ENCODE data around the gene MRPL53. TPM values are rescaled to one million over a fixed set of nuclear protein-coding genes. Genes with fewer than 3 reads are reported as not detected.

The MRPL53 gene
- total RNA-seq, 2 donors from 2014 or later, result 50.9 to 62.7 TPM

- Mint-ChIP-seq H3K36me3 (ENCODE audit: low read depth) (peaks cover 14% of the 10 kb centered on the region), H3K4me3 (peak overlapping the region; percentile 51), H3K27ac (no peak overlapping the region), H3K9me3 (no peaks in the 10 kb centered on the region), H3K27me3 (ENCODE audit: insufficient read depth) (peaks cover 80% of the 10 kb centered on the region), H3K4me1 (peaks cover 24% of the 10 kb centered on the region)
- peak; percentile 85 for DNase-seq
- Histone ChIP-seq H3K4me1 (ENCODE audit: control insufficient read depth, insufficient read depth, low read length) (no peaks in the 10 kb centered on the region), H3K9ac (ENCODE audit: extremely low read depth, low read length, poor library complexity, severe bottlenecking) (no peak overlapping the region), H3K27ac (ENCODE audit: low read depth, low read length) (no peak overlapping the region), H3K4me3 (ENCODE audit: low read length) (peak overlapping the region; percentile 75), H3K9me3 (ENCODE audit: control insufficient read depth, low read length) (no peaks in the 10 kb centered on the region), H3K27me3 (ENCODE audit: control insufficient read depth, insufficient read depth, low read length, poor library complexity, severe bottlenecking) (peaks cover 75% of the 10 kb centered on the region), H3K36me3 (ENCODE audit: control insufficient read depth, insufficient read depth, low read length) (peaks cover 14% of the 10 kb centered on the region)
- 8 to 10% methylated on average over 21 to 61 of the region's 61 CpGs for WGBS, 2 experiments (ENCODE audit: insufficient coverage in 1 of 2, insufficient read length in 1 of 2)
- TF ChIP-seq CTCF (conservative IDR thresholded peaks at IDR 0.05), result no peak
These were observed 25.5 kb upstream of the MRPL53 start for GRCh38 chr2:74497777-74498499.

- peaks cover 67% of the 10 kb centered on the region for H3K27me3 ChIP-seq (ENCODE audit: control insufficient read depth, insufficient read depth, low read length, poor library complexity, severe bottlenecking)
- TF ChIP-seq CTCF (conservative IDR thresholded peaks at IDR 0.05), result no peak
- DNase-seq, result no peak
- Mint-ChIP-seq H3K4me3 (peak overlapping the region; percentile 51), H3K4me1 (peaks cover 22% of the 10 kb centered on the region), H3K27ac (no peak overlapping the region), H3K27me3 (ENCODE audit: insufficient read depth) (peaks cover 73% of the 10 kb centered on the region), H3K36me3 (ENCODE audit: low read depth) (peaks cover 18% of the 10 kb centered on the region), H3K9me3 (no peaks in the 10 kb centered on the region)
- H3K9me3 ChIP-seq (ENCODE audit: control insufficient read depth, low read length), result no peaks in the 10 kb centered on the region
- no peak overlapping the region for H3K9ac ChIP-seq (ENCODE audit: extremely low read depth, low read length, poor library complexity, severe bottlenecking)
- WGBS, 2 experiments (ENCODE audit: insufficient coverage in 1 of 2, insufficient read length in 1 of 2), result 80 to 84% methylated on average over 7 to 19 of the region's 19 CpGs
- peaks cover 20% of the 10 kb centered on the region for H3K36me3 ChIP-seq (ENCODE audit: control insufficient read depth, insufficient read depth, low read length)
- H3K27ac ChIP-seq (ENCODE audit: low read depth, low read length), result no peak overlapping the region
- H3K4me3 ChIP-seq (ENCODE audit: low read length), result peak overlapping the region; percentile 75
- H3K4me1 ChIP-seq (ENCODE audit: control insufficient read depth, insufficient read depth, low read length), result no peaks in the 10 kb centered on the region
These were observed 24.7 kb upstream of the MRPL53 start for GRCh38 chr2:74496997-74497776.

GRCh38 chr2:74495440-74495839, 23.0 kb upstream of the MRPL53 start:
- peaks cover 13% of the 10 kb centered on the region for H3K4me1 Mint-ChIP-seq
- no peak overlapping the region for H3K27ac Mint-ChIP-seq
- no peaks in the 10 kb centered on the region for H3K9me3 Mint-ChIP-seq
- no peak overlapping the region for H3K4me3 Mint-ChIP-seq
- no peak for TF ChIP-seq CTCF (conservative IDR thresholded peaks at IDR 0.05)
- Histone ChIP-seq H3K27me3 (ENCODE audit: control insufficient read depth, insufficient read depth, low read length, poor library complexity, severe bottlenecking) (peaks cover 50% of the 10 kb centered on the region), H3K4me1 (ENCODE audit: control insufficient read depth, insufficient read depth, low read length) (no peaks in the 10 kb centered on the region), H3K4me3 (ENCODE audit: low read length) (no peak overlapping the region), H3K9me3 (ENCODE audit: control insufficient read depth, low read length) (no peaks in the 10 kb centered on the region), H3K27ac (ENCODE audit: low read depth, low read length) (no peak overlapping the region), H3K9ac (ENCODE audit: extremely low read depth, low read length, poor library complexity, severe bottlenecking) (no peak overlapping the region), H3K36me3 (ENCODE audit: control insufficient read depth, insufficient read depth, low read length) (peaks cover 29% of the 10 kb centered on the region)
- no peak for DNase-seq
- peaks cover 35% of the 10 kb centered on the region for H3K36me3 Mint-ChIP-seq (ENCODE audit: low read depth)
- WGBS, 2 experiments (ENCODE audit: insufficient coverage in 1 of 2, insufficient read length in 1 of 2), result 86% methylated on average over 1 of the region's 1 CpG; no CpG with 5 or more reads in 1 of the 2 experiments
- H3K27me3 Mint-ChIP-seq (ENCODE audit: insufficient read depth), result peaks cover 56% of the 10 kb centered on the region

Data from endodermal cell (in vitro differentiated cells).